SU-DHL-6 (cell line): ENCODE results near the gene GUCY1A2.

ENCODE experiments used
- H2AFZ ChIP-seq: fragments of 200-600 bp; sonication (generic); 2 replicates; pipeline ENCODE4 v1.6.1; 2014; ENCODE audit warnings: low read depth, mild to moderate bottlenecking, moderate library complexity, mixed read lengths, antibody characterized with exemption, low read length; ENCODE audit not compliant: severe bottlenecking
- H3F3A ChIP-seq: fragments of 200-600 bp; shearing (Covaris generic); 2 replicates; pipeline ENCODE4 v1.6.0; 2016; ENCODE audit warnings: antibody characterized with exemption, mild to moderate bottlenecking; ENCODE audit not compliant: insufficient read depth
- H3K27ac ChIP-seq: fragments of 200-600 bp; sonication (generic); 2 replicates; pipeline ENCODE4 v1.5.1; 2016; ENCODE audit warnings: low read depth, mild to moderate bottlenecking, low read length, moderate library complexity, mixed read lengths
- H3K27me3 ChIP-seq: fragments of 200-600 bp; sonication (generic), shearing (Covaris generic); 2 replicates; pipeline ENCODE4 v1.6.0; 2014; ENCODE audit warnings: mild to moderate bottlenecking, low read length
- H3K36me3 ChIP-seq: fragments of 200-600 bp; sonication (generic); 2 replicates; pipeline ENCODE4 v1.6.1; 2014; ENCODE audit warnings: mild to moderate bottlenecking, low read length, mixed read lengths
- H3K4me2 ChIP-seq: fragments of 300-600, 200-600 bp; shearing (Covaris generic), sonication (generic); 2 replicates; pipeline ENCODE4 v1.6.0; 2014; ENCODE audit warnings: low read length, low read depth, mild to moderate bottlenecking; ENCODE audit not compliant: poor library complexity, severe bottlenecking
- H3K4me3 ChIP-seq: fragments of 200-600 bp; sonication (generic); 2 replicates; pipeline ENCODE4 v1.5.1; 2014; ENCODE audit warnings: antibody characterized with exemption, low read length, mild to moderate bottlenecking, mixed read lengths; ENCODE audit not compliant: insufficient read depth, poor library complexity, severe bottlenecking
- H3K79me2 ChIP-seq: fragments of 200-600 bp; sonication (generic); 2 replicates; pipeline ENCODE4 v1.6.1; 2014; ENCODE audit warnings: mild to moderate bottlenecking, low read length, moderate library complexity; ENCODE audit not compliant: insufficient read depth
- H3K9ac ChIP-seq: fragments of 200-600 bp; sonication (generic); 2 replicates; pipeline ENCODE4 v1.7.0; 2014; ENCODE audit warnings: mild to moderate bottlenecking, low read length
- H3K9me2 ChIP-seq: fragments of 200-600 bp; sonication (generic); replicated peaks from 2 replicates; pipeline ENCODE4 v1.6.1; 2014; ENCODE audit warnings: low read length; ENCODE audit not compliant: insufficient read depth
- H3K9me3 ChIP-seq: fragments of 200-600 bp; sonication (generic); 2 replicates; pipeline ENCODE4 v1.6.1; 2014; ENCODE audit warnings: low read length, mixed read lengths; ENCODE audit not compliant: insufficient read depth
- H4K20me1 ChIP-seq: fragments of 200-600 bp; sonication (generic); 2 replicates; pipeline ENCODE4 v1.6.1; 2014; ENCODE audit warnings: low read depth, mild to moderate bottlenecking, antibody characterized with exemption, low read length, moderate library complexity, mixed read lengths
- EZH2phosphoT487 ChIP-seq: fragments of 200-600 bp; sonication (generic), shearing (Covaris generic); conservative IDR thresholded peaks from 2 replicates; pipeline ENCODE4 v1.6.1; 2018; ENCODE audit warnings: mild to moderate bottlenecking, antibody characterized with exemption, low read length, moderate library complexity, mixed read lengths
- TF ChIP-seq, protein P1 (sequence below): fragments of 200-600 bp; sonication (generic); IDR thresholded peaks from one replicate; pipeline ENCODE4 v1.5.1; 2017; ENCODE audit warnings: antibody characterized with exemption, mild to moderate bottlenecking, low read length, moderate library complexity; ENCODE audit not compliant: insufficient read depth, poor library complexity, severe bottlenecking

The GUCY1A2 gene

DNA sequence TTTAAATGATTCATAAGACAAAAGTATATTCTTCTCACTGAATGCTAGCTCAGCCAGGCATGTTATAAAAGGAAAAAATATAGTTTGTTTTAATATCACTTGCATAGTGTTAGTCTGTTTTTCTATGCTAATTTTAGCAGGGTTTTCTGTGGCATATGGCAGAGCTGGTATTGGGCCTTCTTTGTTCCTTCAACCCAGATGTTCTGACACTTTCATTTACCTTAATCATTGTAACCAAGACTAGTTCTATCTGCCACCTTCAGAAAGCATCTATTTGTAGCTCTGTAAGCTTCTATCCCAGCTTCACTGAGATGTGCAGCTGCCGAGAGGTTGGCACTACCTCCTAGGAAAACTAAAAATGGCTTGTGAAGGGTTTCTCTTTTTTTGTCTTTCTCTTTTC lies 338.7 kb downstream of the GUCY1A2 start:
- Histone ChIP-seq H3K27me3 (no peaks in the 10 kb centered on the region), H3K36me3 (no peaks in the 10 kb centered on the region), H3K27ac (no peak overlapping the region), H3K79me2 (no peaks in the 10 kb centered on the region), H4K20me1 (no peaks in the 10 kb centered on the region), H3F3A (no peaks in the 10 kb centered on the region), H3K4me2 (no peak overlapping the region), H2AFZ (no peak overlapping the region), H3K4me3 (no peak overlapping the region), H3K9me3 (no peaks in the 10 kb centered on the region), H3K9me2 (no peaks in the 10 kb centered on the region), H3K9ac (no peak overlapping the region)
- TF ChIP-seq EZH2phosphoT487, result no peak

DNA sequence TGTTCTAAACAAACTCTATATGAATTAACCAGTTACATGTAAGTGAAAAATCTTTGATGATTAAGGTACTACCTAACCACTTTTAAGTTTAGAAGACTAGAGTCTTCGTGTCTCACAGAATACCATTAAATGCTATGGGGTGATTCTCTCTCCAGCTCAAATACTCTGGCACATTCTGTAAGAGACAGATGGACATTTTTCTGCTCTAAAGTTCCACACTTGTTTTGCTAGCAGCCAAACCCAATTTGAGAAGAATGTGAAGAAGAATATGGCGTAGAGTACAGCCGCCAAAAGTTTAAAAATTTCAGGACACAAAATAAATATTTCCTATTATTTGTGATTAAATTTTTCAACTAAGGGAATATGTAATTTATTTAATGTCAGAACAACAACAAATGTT lies 339.1 kb downstream of the GUCY1A2 start:
- no peaks in the 10 kb centered on the region for H3K9me3 ChIP-seq
- no peaks in the 10 kb centered on the region for H3K79me2 ChIP-seq
- H3K9me2 ChIP-seq, result no peaks in the 10 kb centered on the region
- H3K36me3 ChIP-seq, result no peaks in the 10 kb centered on the region
- no peak overlapping the region for H3K9ac ChIP-seq
- no peak overlapping the region for H2AFZ ChIP-seq
- no peaks in the 10 kb centered on the region for H3F3A ChIP-seq
- H3K27me3 ChIP-seq, result no peaks in the 10 kb centered on the region
- no peaks in the 10 kb centered on the region for H4K20me1 ChIP-seq
- no peak overlapping the region for H3K4me3 ChIP-seq
- H3K27ac ChIP-seq, result no peak overlapping the region
- no peak for TF ChIP-seq EZH2phosphoT487
- TF ChIP-seq, protein P1, sequence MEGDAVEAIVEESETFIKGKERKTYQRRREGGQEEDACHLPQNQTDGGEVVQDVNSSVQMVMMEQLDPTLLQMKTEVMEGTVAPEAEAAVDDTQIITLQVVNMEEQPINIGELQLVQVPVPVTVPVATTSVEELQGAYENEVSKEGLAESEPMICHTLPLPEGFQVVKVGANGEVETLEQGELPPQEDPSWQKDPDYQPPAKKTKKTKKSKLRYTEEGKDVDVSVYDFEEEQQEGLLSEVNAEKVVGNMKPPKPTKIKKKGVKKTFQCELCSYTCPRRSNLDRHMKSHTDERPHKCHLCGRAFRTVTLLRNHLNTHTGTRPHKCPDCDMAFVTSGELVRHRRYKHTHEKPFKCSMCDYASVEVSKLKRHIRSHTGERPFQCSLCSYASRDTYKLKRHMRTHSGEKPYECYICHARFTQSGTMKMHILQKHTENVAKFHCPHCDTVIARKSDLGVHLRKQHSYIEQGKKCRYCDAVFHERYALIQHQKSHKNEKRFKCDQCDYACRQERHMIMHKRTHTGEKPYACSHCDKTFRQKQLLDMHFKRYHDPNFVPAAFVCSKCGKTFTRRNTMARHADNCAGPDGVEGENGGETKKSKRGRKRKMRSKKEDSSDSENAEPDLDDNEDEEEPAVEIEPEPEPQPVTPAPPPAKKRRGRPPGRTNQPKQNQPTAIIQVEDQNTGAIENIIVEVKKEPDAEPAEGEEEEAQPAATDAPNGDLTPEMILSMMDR, result no peak
- H3K4me2 ChIP-seq, result no peak overlapping the region

DNA sequence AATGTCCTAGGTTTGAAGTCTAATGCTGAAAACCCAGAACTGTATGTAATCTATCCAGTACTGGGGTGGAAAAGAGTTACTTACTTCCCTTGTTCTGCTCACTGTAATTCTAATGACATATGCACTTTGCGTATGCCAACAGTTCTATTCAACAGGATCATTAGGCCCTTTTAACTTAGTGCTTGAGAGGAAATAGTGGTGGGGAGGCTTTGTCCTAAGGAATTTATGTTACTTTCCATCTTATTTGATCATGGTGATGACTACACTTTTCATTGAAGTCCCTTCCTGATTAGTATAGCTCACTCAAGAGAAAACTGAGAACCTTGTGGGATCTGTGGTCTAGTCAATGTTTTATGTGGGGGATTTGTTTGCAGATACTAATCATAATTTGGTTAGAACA lies 348.2 kb downstream of the GUCY1A2 start:
- H3K27me3 ChIP-seq, result no peaks in the 10 kb centered on the region
- no peak for TF ChIP-seq EZH2phosphoT487
- TF ChIP-seq, protein P1, result no peak
- H3F3A ChIP-seq, result no peaks in the 10 kb centered on the region
- H3K27ac ChIP-seq, result no peak overlapping the region
- no peaks in the 10 kb centered on the region for H3K79me2 ChIP-seq
- no peak overlapping the region for H3K4me2 ChIP-seq
- H3K9me2 ChIP-seq, result no peaks in the 10 kb centered on the region
- no peak overlapping the region for H2AFZ ChIP-seq
- no peaks in the 10 kb centered on the region for H4K20me1 ChIP-seq
- no peaks in the 10 kb centered on the region for H3K9me3 ChIP-seq
- H3K36me3 ChIP-seq, result no peaks in the 10 kb centered on the region
- no peak overlapping the region for H3K4me3 ChIP-seq
- H3K9ac ChIP-seq, result no peak overlapping the region

DNA sequence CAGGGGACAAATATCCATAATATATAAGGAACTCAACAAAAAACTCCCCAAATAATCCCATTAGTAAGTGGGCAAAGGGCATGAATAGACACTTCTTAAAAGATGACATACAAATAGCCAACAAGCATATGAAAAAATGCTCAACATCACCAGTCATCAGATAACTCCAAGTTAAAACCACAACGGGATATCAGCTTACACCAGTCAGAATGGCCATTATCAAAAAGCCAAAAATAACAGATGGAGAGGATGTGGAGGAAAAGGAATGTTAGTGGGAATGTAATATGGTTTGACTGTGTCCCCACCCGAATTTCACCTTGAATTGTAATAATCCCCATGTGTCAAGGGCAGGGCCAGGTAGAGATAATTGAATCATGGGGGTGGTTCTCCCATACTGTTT lies 350.1 kb downstream of the GUCY1A2 start:
- Histone ChIP-seq H3K4me3 (no peak overlapping the region), H2AFZ (no peak overlapping the region), H3K4me2 (no peak overlapping the region), H3K9me3 (no peaks in the 10 kb centered on the region), H3K9me2 (no peaks in the 10 kb centered on the region), H3K79me2 (no peaks in the 10 kb centered on the region), H4K20me1 (no peaks in the 10 kb centered on the region), H3K9ac (no peak overlapping the region), H3K27me3 (no peaks in the 10 kb centered on the region), H3K36me3 (no peaks in the 10 kb centered on the region), H3F3A (no peaks in the 10 kb centered on the region), H3K27ac (no peak overlapping the region)
- TF ChIP-seq EZH2phosphoT487, result no peak
- TF ChIP-seq, protein P1, result no peak
